ENCODE measurements around the gene PIGBOS1. TPM values are rescaled to one million over a fixed set of nuclear protein-coding genes. Genes with fewer than 3 reads are reported as not detected.

Gene PIGBOS1
- total and polyA plus RNA-seq, 9 of the 15 experiments (the other 6 are each of a cell fraction or from before 2014, with no cell fraction given): 25.2 to 76.2 (median 46.0) TPM

GRCh38 chr15:55279746-55280351 lies 39.1 kb downstream of the PIGBOS1 start (continued):
- TF ChIP-seq, protein P1, sequence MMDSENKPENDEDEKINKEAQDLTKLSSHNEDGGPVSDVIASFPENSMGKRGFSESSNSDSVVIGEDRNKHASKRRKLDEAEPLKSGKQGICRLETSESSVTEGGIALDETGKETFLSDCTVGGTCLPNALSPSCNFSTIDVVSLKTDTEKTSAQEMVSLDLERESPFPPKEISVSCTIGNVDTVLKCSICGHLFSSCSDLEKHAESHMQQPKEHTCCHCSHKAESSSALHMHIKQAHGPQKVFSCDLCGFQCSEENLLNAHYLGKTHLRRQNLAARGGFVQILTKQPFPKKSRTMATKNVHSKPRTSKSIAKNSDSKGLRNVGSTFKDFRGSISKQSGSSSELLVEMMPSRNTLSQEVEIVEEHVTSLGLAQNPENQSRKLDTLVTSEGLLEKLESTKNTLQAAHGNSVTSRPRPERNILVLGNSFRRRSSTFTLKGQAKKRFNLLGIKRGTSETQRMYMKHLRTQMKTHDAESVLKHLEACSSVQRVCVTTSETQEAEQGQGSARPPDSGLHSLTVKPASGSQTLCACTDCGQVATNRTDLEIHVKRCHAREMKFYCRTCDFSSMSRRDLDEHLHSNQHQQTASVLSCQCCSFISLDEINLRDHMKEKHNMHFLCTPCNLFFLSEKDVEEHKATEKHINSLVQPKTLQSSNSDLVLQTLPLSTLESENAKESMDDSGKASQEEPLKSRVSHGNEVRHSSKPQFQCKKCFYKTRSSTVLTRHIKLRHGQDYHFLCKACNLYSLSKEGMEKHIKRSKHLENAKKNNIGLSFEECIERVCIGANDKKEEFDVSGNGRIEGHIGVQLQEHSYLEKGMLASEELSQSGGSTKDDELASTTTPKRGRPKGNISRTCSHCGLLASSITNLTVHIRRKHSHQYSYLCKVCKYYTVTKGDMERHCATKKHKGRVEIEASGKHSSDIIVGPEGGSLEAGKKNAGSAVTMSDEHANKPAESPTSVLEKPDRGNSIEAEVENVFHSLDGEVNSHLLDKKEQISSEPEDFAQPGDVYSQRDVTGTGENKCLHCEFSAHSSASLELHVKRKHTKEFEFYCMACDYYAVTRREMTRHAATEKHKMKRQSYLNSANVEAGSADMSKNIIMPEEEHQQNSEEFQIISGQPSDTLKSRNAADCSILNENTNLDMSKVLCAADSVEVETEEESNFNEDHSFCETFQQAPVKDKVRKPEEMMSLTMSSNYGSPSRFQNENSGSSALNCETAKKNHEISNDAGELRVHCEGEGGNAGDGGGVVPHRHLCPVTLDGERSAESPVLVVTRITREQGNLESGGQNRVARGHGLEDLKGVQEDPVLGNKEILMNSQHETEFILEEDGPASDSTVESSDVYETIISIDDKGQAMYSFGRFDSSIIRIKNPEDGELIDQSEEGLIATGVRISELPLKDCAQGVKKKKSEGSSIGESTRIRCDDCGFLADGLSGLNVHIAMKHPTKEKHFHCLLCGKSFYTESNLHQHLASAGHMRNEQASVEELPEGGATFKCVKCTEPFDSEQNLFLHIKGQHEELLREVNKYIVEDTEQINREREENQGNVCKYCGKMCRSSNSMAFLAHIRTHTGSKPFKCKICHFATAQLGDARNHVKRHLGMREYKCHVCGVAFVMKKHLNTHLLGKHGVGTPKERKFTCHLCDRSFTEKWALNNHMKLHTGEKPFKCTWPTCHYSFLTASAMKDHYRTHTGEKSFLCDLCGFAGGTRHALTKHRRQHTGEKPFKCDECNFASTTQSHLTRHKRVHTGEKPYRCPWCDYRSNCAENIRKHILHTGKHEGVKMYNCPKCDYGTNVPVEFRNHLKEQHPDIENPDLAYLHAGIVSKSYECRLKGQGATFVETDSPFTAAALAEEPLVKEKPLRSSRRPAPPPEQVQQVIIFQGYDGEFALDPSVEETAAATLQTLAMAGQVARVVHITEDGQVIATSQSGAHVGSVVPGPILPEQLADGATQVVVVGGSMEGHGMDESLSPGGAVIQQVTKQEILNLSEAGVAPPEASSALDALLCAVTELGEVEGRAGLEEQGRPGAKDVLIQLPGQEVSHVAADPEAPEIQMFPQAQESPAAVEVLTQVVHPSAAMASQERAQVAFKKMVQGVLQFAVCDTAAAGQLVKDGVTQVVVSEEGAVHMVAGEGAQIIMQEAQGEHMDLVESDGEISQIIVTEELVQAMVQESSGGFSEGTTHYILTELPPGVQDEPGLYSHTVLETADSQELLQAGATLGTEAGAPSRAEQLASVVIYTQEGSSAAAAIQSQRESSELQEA (IDR thresholded peaks at IDR 0.05; ENCODE audit: low read depth): no peak
- no peak for TF ChIP-seq TAF1 (IDR thresholded peaks at IDR 0.05; ENCODE audit: control insufficient read depth, extremely low read depth, insufficient read depth, low read length, severe bottlenecking)
- no peak for TF ChIP-seq PHB2 (IDR thresholded peaks at IDR 0.05; ENCODE audit: low read depth)
- TF ChIP-seq ZNF583 (CRISPR knock-in tag; IDR thresholded peaks at IDR 0.05): no peak
- no peak for TF ChIP-seq TFAM (CRISPR knock-in tag; conservative IDR thresholded peaks at IDR 0.05)
- no peak for TF ChIP-seq RB1 (IDR thresholded peaks at IDR 0.05; ENCODE audit: low read depth)
- TF ChIP-seq DNMT1 (IDR thresholded peaks at IDR 0.05): no peak
- no peak for TF ChIP-seq ZFP30 (CRISPR knock-in tag; IDR thresholded peaks at IDR 0.05; ENCODE audit: borderline replicate concordance)
- TF ChIP-seq, protein P2, sequence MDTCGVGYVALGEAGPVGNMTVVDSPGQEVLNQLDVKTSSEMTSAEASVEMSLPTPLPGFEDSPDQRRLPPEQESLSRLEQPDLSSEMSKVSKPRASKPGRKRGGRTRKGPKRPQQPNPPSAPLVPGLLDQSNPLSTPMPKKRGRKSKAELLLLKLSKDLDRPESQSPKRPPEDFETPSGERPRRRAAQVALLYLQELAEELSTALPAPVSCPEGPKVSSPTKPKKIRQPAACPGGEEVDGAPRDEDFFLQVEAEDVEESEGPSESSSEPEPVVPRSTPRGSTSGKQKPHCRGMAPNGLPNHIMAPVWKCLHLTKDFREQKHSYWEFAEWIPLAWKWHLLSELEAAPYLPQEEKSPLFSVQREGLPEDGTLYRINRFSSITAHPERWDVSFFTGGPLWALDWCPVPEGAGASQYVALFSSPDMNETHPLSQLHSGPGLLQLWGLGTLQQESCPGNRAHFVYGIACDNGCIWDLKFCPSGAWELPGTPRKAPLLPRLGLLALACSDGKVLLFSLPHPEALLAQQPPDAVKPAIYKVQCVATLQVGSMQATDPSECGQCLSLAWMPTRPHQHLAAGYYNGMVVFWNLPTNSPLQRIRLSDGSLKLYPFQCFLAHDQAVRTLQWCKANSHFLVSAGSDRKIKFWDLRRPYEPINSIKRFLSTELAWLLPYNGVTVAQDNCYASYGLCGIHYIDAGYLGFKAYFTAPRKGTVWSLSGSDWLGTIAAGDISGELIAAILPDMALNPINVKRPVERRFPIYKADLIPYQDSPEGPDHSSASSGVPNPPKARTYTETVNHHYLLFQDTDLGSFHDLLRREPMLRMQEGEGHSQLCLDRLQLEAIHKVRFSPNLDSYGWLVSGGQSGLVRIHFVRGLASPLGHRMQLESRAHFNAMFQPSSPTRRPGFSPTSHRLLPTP (IDR thresholded peaks at IDR 0.05; ENCODE audit: borderline replicate concordance, extremely low read depth, insufficient read length): no peak
- TF ChIP-seq SMARCA4 (IDR thresholded peaks at IDR 0.05): peak; percentile 97
- TF ChIP-seq ZNF395 (CRISPR knock-in tag; IDR thresholded peaks at IDR 0.05): no peak
- no peak for TF ChIP-seq HLTF (IDR thresholded peaks at IDR 0.05)
- no peak for TF ChIP-seq KDM2B (CRISPR knock-in tag; IDR thresholded peaks at IDR 0.05)
- TF ChIP-seq IRF2 (CRISPR knock-in tag; IDR thresholded peaks at IDR 0.05): no peak
- peak; percentile 27 for TF ChIP-seq CCNT2 (IDR thresholded peaks at IDR 0.05; ENCODE audit: borderline replicate concordance, extremely low read depth, insufficient read length, low read depth, low read length)
- TF ChIP-seq SMAD1 (IDR thresholded peaks at IDR 0.05; ENCODE audit: low read depth, low read length, partially characterized antibody): no peak
- TF ChIP-seq ZKSCAN1 (IDR thresholded peaks at IDR 0.05; ENCODE audit: low read depth, low read length): no peak
